Nephron progenitor cell (in vitro differentiated cells): ENCODE results near the gene CD164L2.

Experiments
- DNase-seq: peaks from one replicate; pipeline ENCODE4 v3.0.0; 2021
- H3K27ac Mint-ChIP-seq: 2 replicates; pipeline ENCODE4 v1.8.0; 2021; ENCODE audit warnings: mild to moderate bottlenecking, moderate library complexity, mixed read lengths
- H3K27me3 Mint-ChIP-seq: 2 replicates; pipeline ENCODE4 v1.8.0; 2021; ENCODE audit warnings: mild to moderate bottlenecking, low read depth, mixed read lengths; ENCODE audit not compliant: poor library complexity
- H3K36me3 Mint-ChIP-seq: 2 replicates; pipeline ENCODE4 v1.8.0; 2021; ENCODE audit warnings: low read depth, mixed read lengths
- H3K4me1 Mint-ChIP-seq: 2 replicates; pipeline ENCODE4 v1.8.0; 2021; ENCODE audit warnings: mixed read lengths
- H3K4me3 Mint-ChIP-seq: 2 replicates; pipeline ENCODE4 v1.8.0; 2021; ENCODE audit warnings: mild to moderate bottlenecking, moderate library complexity, mixed read lengths
- H3K9me3 Mint-ChIP-seq: 2 replicates; pipeline ENCODE4 v1.8.0; 2021; ENCODE audit warnings: mild to moderate bottlenecking, moderate library complexity, mixed read lengths
- TF ChIP-seq, protein P1 (sequence below): fragments of 200-600 bp; sonication (generic); IDR thresholded peaks from 2 replicates; pipeline ENCODE4 v1.5.0; 2021; ENCODE audit warnings: antibody characterized with exemption

Gene CD164L2

DNA sequence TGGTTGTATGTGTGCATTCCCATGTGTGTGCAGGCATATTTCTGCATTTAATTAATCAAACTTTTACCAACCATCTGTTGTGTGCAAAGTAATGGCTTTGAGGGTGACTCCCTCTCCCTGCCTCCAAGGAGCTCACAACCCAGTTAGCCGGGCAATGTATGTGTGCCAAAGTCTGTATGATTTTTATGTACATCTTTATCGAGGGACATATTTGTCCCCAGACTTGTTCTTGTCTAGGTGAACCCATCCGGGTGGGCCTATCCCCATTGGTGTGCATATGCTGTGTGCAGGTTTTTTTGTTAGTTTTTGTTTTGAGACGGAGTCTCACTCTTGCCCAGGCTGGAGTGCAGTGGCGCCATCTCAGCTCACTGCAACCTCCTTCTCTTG, 39.5 kb downstream of the CD164L2 start:
- Mint-ChIP-seq H3K4me3 (no peak overlapping the region), H3K36me3 (no peaks in the 10 kb centered on the region), H3K27me3 (peaks cover 4% of the 10 kb centered on the region), H3K27ac (no peak overlapping the region), H3K4me1 (peaks cover 54% of the 10 kb centered on the region), H3K9me3 (no peaks in the 10 kb centered on the region)
- TF ChIP-seq, protein P1, sequence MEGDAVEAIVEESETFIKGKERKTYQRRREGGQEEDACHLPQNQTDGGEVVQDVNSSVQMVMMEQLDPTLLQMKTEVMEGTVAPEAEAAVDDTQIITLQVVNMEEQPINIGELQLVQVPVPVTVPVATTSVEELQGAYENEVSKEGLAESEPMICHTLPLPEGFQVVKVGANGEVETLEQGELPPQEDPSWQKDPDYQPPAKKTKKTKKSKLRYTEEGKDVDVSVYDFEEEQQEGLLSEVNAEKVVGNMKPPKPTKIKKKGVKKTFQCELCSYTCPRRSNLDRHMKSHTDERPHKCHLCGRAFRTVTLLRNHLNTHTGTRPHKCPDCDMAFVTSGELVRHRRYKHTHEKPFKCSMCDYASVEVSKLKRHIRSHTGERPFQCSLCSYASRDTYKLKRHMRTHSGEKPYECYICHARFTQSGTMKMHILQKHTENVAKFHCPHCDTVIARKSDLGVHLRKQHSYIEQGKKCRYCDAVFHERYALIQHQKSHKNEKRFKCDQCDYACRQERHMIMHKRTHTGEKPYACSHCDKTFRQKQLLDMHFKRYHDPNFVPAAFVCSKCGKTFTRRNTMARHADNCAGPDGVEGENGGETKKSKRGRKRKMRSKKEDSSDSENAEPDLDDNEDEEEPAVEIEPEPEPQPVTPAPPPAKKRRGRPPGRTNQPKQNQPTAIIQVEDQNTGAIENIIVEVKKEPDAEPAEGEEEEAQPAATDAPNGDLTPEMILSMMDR = no peak
- no peak for DNase-seq

- peaks cover 6% of the 10 kb centered on the region for H3K27me3 Mint-ChIP-seq
- H3K4me1 Mint-ChIP-seq = peaks cover 57% of the 10 kb centered on the region
- H3K4me3 Mint-ChIP-seq = peak overlapping the region; percentile 57
- H3K27ac Mint-ChIP-seq = no peak overlapping the region
- H3K9me3 Mint-ChIP-seq = no peaks in the 10 kb centered on the region
- H3K36me3 Mint-ChIP-seq = no peaks in the 10 kb centered on the region
- DNase-seq = peak; percentile 34
- TF ChIP-seq, protein P1 = no peak
These were observed 40.1 kb downstream of the CD164L2 start for GRCh38 chr1:27342778-27343638.

- DNase-seq = no peak
- Mint-ChIP-seq H3K4me1 (peaks cover 53% of the 10 kb centered on the region), H3K4me3 (peak overlapping the region; percentile 57), H3K27ac (no peak overlapping the region), H3K36me3 (no peaks in the 10 kb centered on the region), H3K9me3 (no peaks in the 10 kb centered on the region), H3K27me3 (peaks cover 3% of the 10 kb centered on the region)
- TF ChIP-seq, protein P1 = no peak
These were observed 40.7 kb downstream of the CD164L2 start for GRCh38 chr1:27342391-27342777.

DNA sequence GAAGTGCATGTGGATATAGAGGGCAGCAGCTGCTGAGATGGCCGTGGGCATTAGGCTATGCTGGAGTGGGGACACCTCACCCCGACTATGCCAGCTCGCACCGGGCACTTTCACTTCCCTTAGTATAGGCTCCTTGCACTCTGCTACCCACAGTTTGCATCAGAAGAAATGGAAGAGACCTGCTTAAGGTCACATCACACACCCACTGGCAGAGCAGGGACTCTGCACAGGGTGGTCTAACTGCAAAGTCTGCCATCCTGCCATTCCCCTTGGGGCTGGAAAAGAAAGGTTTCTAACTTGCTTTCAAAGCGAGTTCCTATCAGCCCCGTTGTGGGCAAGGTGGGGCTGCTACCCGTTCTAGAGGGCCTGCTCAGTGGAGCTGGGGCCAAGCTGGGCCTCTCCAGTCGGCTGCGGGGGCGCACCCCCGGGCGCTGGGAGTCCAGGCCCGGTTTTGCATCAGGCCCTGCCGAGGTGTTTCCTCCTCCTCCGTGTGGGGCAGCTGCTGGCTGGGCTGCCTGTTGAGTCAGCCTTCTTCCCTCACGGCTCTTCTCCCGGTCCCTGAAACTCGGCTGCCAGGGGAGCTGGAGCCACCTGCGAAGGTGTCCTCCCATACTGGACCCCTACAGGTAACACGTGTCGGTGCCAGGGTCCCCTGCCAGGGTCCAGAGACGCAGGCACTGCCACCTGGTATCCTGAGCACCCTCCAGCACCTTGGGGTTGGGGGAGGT, 41.4 kb downstream of the CD164L2 start, which contains the start of gene SYTL1:
TSS of gene SYTL1 (plus strand) at position 498 of the 728 bp plus-strand sequence. CDS start 3,313 bp downstream, outside the sequence.
- Mint-ChIP-seq H3K27me3 (peaks cover 3% of the 10 kb centered on the region), H3K36me3 (peaks cover 5% of the 10 kb centered on the region), H3K4me3 (peak within 1 kb of the TSS; percentile 57), H3K27ac (peak within 1 kb of the TSS; percentile 51), H3K9me3 (no peaks in the 10 kb centered on the region), H3K4me1 (peaks cover 53% of the 10 kb centered on the region)
- TF ChIP-seq, protein P1 = no peak
- peak; percentile 55 for DNase-seq

GRCh38 chr1:27339213-27339612, 43.9 kb downstream of the CD164L2 start:
- peaks cover 3% of the 10 kb centered on the region for H3K27me3 Mint-ChIP-seq
- H3K27ac Mint-ChIP-seq = peak overlapping the region; percentile 98
- H3K4me3 Mint-ChIP-seq = peak overlapping the region; percentile 16
- TF ChIP-seq, protein P1 = no peak
- DNase-seq = no peak
- H3K36me3 Mint-ChIP-seq = peaks cover 13% of the 10 kb centered on the region
- peaks cover 53% of the 10 kb centered on the region for H3K4me1 Mint-ChIP-seq
- H3K9me3 Mint-ChIP-seq = no peaks in the 10 kb centered on the region
